HEK293 (cell line): ENCODE results near the gene CFI.

Experiments
- GLI2 ChIP-seq: fragments of 450-650 bp; formaldehyde crosslinking; IDR thresholded peaks from 2 replicates; pipeline ENCODE4; 2017; ENCODE audit warnings: missing biosample characterization, missing genetic modification characterization, low read depth, borderline replicate concordance
- SALL2 ChIP-seq: fragments of 450-650 bp; formaldehyde crosslinking; IDR thresholded peaks from 2 replicates; pipeline ENCODE4 v1.5.0; 2017; ENCODE audit warnings: missing biosample characterization, mild to moderate bottlenecking, missing genetic modification characterization, borderline replicate concordance
- YY1 ChIP-seq: fragments of 450-650 bp; formaldehyde crosslinking; IDR thresholded peaks from 2 replicates; pipeline ENCODE4 v1.5.1; 2018; ENCODE audit warnings: missing biosample characterization, missing genetic modification characterization
- ZNF777 ChIP-seq: fragments of 450-650 bp; formaldehyde crosslinking; IDR thresholded peaks from 2 replicates; pipeline ENCODE4 v1.5.1; 2017; ENCODE audit warnings: missing biosample characterization, missing genetic modification characterization, borderline replicate concordance
- TF ChIP-seq, protein P1 (sequence below): fragments of 450-650 bp; formaldehyde crosslinking; IDR thresholded peaks from 2 replicates; pipeline ENCODE4 v1.5.1; 2016; ENCODE audit warnings: missing biosample characterization, missing genetic modification characterization

DNA sequence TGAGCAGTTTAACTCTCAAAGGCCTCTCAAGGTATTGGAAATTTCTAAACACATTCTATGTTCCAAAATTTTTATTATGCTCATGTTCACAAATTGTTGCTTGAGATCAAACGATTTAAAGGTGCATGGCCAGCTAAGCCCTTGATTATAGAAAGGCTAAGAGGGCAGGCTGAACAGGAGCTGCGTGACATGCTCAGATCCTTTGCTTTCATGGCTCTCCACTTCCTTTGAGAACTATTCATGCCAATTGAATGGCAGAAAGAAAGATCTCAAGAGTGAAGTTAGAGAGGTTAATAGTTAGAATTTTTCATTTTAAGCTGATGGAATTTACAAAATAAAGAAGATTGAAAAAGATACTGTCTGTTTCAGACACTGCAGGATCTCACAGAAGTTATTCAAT, 46.7 kb upstream of the CFI start:
- TF ChIP-seq, protein P1, sequence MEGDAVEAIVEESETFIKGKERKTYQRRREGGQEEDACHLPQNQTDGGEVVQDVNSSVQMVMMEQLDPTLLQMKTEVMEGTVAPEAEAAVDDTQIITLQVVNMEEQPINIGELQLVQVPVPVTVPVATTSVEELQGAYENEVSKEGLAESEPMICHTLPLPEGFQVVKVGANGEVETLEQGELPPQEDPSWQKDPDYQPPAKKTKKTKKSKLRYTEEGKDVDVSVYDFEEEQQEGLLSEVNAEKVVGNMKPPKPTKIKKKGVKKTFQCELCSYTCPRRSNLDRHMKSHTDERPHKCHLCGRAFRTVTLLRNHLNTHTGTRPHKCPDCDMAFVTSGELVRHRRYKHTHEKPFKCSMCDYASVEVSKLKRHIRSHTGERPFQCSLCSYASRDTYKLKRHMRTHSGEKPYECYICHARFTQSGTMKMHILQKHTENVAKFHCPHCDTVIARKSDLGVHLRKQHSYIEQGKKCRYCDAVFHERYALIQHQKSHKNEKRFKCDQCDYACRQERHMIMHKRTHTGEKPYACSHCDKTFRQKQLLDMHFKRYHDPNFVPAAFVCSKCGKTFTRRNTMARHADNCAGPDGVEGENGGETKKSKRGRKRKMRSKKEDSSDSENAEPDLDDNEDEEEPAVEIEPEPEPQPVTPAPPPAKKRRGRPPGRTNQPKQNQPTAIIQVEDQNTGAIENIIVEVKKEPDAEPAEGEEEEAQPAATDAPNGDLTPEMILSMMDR: no peak
- no peak for TF ChIP-seq GLI2 (tag by site-specific recombination)
- no peak for TF ChIP-seq YY1 (tag by site-specific recombination)
- TF ChIP-seq SALL2: no peak
- TF ChIP-seq ZNF777: no peak
